ENCODE measurements around the gene LYPD1. TPM values are rescaled to one million over a fixed set of nuclear protein-coding genes. Genes with fewer than 3 reads are reported as not detected.

The LYPD1 gene
- polyA plus RNA-seq, 4 donors: 67.8 to 126 (median 98.1) TPM

GRCh38 chr2:132638313-132639040 is 31.5 kb downstream of the LYPD1 start:
- DNase-seq (ENCODE audit: low read depth in 4 of 4, low spot score in 2 of 4): no peak

DNA sequence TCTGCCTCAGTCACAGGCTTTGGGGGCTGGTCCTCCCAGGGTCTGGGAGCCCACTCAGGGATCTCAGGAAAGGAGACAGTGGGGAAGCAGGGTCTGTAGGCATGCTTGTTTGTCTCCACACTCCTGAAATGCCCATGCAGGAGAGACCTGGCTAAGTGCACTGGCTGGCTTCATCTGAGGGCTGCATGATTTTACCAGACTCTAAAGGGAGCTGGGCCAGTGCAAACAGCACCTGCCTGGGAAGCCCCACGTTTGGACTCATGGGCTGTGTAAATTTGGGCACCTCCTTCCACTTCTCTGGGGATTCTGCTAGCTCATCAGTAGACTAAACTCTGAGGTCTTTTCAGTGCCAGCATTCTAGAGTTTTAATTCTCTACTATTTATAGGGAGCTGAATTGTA is 33.7 kb downstream of the LYPD1 start:
- no peak for DNase-seq (ENCODE audit: low read depth in 4 of 4, low spot score in 2 of 4)

- DNase-seq (ENCODE audit: low read depth in 4 of 4, low spot score in 2 of 4): no peak
These were observed 36.4 kb downstream of the LYPD1 start for GRCh38 chr2:132633635-132634034.

DNA sequence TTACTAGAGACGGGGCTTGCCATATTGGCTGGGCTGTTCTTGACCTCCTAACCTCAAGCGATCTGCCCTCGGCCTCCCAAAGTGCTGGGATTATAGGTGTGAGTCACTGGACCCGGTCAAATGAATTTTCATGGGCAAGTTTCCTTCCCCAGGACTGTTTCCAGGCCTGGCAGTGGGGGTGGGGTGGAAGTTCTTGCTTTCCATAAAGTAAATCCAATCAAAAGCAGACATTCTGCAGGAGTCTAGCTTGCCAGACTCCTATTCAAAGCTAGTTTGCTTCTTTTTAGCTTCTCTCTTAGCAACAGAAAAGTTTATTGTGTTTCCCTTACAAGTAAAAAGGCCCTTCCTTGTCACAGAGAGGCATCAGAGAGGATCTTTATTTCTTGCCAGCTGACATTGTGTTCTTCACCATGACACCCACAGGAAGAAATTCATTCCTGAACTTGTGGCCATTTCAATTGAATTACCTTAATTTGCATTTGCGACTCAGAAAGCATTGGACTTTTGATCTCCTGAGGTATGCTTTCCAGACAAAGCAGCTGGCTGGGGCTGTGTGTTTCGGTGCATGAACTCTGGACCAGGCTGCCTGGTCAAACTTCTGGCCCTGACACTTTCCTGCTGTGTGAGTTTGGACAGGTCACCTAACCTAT is 37.9 kb downstream of the LYPD1 start:
- DNase-seq (ENCODE audit: low read depth in 4 of 4, low spot score in 2 of 4): no peak

DNA sequence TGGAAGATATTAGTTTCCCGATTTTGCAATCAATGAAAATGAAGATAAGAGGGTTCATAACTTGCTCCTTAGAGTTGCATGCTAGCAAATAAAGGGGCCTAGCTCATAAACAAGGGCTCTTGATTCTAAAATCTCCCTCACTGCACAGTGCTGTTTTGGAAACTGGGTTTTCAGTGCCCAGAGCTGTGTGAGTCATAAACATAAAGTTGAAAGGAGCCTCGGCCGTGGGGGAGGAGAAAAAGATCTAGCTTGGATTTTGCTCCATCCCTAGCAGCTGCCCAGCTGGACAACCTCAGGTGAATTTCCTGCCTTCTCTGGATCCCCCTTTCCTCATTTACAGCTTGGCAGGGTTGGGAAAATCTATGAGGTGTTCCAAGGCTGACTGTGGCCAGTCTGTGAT is 42.5 kb downstream of the LYPD1 start:
- no peak for DNase-seq (ENCODE audit: low read depth in 4 of 4, low spot score in 2 of 4)

- no peak for DNase-seq (ENCODE audit: low read depth in 4 of 4, low spot score in 2 of 4)
These were observed 46.7 kb downstream of the LYPD1 start for GRCh38 chr2:132623096-132623839.

DNA sequence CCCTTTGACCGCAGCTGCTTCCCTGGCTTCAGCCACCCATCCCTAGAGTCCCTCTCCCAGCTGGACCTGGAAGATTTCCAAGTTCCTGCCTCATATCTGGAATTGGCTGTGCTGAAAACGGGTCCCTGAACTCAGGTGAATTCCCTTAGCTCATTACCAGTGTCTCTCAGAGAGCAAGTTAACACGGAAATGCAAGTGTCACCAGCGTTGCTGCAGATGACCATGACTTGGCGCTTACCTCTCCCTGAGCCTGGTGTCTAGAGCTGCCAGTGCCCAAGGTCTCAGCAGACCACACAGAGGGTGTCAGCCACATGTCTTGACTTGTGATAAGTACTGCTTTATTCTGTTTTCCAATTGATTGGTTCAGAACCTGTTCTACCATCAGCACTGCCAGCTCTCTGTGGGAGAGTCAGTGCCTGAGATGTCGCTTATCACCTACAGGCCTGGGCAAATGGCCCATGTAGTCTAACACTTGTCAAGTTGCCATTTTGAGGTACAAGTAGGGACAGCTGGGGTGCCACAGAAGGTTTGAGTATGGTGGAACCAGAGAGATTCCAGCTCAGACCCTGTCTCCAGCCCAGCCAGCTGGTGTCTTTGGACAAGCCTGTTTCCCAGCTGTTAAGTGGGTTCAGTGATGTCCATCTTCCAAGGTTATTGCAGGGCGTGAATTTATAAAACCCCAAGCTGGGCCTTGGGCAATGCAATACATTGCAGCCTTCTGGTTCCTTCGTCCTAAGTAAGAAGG is 48.7 kb downstream of the LYPD1 start:
- no peak for DNase-seq (ENCODE audit: low read depth in 4 of 4, low spot score in 2 of 4)

DNA sequence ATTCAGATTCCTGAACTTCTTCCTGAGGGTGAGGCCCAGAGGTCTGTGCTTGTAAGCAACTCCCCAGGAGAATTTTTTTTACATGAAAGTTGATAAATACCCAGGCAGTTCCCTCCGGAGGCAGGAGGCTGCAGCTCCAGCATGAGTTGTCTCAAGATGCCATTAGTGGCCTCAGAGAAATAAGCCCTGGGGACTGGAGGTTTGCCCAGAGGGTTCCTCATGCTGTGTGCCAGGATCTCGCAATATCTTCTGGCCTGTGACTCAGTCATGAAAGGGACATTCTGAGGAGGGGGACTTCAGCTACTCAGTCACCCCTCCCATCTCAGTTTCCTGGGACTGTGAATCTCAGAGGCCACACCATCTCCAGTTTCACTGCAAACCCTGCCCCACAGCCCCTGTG is 49.9 kb downstream of the LYPD1 start:
- DNase-seq (ENCODE audit: low read depth in 4 of 4, low spot score in 2 of 4): no peak

DNA sequence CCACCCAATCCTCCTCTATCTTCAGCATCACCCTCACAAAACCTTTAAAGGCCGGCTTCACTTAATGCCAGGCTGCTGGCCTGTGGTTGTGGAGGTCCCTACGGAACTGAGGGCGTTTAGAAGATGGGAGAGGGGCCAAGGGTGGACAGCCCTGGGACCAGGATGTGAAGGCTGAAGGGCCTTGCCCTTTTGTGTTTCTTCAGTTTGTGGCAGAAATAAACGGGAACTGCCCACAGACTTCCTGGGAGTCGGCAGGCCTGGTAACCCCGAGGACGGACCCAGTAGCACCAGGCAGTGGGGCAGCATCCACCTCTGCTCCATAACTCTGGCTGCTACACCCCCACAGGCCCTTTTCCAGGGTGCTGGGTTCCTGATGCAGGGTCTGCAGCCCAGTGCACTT is 51.3 kb downstream of the LYPD1 start:
- no peak for DNase-seq (ENCODE audit: low read depth in 4 of 4, low spot score in 2 of 4)

DNA sequence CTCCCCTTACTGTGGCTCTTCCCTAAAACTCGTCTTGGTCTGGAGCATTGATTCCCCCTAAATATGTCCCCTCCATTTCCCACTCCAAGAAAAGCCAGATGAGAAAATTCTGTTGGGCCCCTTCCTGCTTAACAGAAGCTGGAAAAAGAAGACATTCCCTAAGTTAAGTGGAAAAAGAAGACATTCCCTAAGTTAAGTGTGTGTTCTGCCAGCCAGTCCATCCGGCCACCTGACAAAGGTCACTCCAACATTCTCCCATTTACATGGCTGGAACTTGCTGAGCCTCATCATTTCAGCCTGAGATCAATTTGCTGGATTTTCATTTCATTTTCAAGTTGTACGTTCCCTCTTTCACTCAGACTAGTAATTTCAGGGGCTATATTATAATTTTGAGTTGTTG is 52.0 kb downstream of the LYPD1 start:
- DNase-seq (ENCODE audit: low read depth in 4 of 4, low spot score in 2 of 4): no peak

- DNase-seq (ENCODE audit: low read depth in 4 of 4, low spot score in 2 of 4): no peak
These were observed 54.5 kb downstream of the LYPD1 start for GRCh38 chr2:132615329-132616085.

DNA sequence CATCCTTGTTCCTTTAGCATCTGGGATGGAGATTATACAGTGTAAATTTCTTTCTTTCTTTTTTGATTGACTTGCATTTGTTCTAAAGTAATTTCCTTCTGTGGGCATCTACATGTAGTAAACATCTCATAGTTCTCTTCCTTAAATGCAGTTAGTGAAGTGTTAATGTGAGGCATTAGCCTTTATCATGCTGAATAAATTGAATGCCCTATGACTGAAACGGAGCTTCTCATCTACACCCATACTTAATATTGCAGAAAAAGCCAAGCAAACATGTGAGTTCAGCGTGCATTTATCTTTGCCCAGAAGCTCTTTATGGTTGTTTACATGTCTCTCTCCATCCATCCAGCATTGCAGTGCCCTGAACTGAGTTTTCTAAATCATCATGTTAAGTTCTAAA is 58.3 kb downstream of the LYPD1 start:
- DNase-seq (ENCODE audit: low read depth in 4 of 4, low spot score in 2 of 4): no peak

GRCh38 chr2:132609101-132609890 is 60.7 kb downstream of the LYPD1 start:
- DNase-seq (ENCODE audit: low read depth in 4 of 4, low spot score in 2 of 4): no peak

DNA sequence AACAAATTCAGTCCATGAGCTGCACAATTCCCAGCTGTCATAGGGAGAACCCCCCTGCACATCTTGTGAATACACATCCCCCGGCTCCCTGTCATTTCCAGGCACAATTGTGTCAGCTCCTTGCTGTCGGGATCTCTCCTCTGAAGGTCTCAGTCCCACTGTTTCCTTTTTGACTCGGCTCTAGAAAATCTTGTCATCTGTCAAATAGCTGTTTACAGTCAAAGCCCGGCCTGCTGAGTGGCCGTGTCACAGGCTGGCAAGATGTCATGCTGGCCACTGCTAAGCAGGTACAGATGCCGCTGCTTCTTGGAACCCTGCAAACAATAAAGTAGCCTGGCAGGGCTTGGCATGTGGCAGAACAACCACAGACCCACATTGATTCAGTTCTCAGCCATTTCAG is 61.7 kb downstream of the LYPD1 start:
- DNase-seq (ENCODE audit: low read depth in 4 of 4, low spot score in 2 of 4): no peak

GRCh38 chr2:132607426-132608090 is 62.4 kb downstream of the LYPD1 start:
- no peak for DNase-seq (ENCODE audit: low read depth in 4 of 4, low spot score in 2 of 4)

- DNase-seq (ENCODE audit: low read depth in 4 of 4, low spot score in 2 of 4): no peak
These were observed 63.4 kb downstream of the LYPD1 start for GRCh38 chr2:132606649-132607048.

GRCh38 chr2:132605236-132606180 is 64.5 kb downstream of the LYPD1 start:
- DNase-seq (ENCODE audit: low read depth in 4 of 4, low spot score in 2 of 4): no peak

GRCh38 chr2:132604561-132604960 is 65.4 kb downstream of the LYPD1 start:
- DNase-seq (ENCODE audit: low read depth in 4 of 4, low spot score in 2 of 4): no peak

Data from left renal cortex interstitium (tissue), 4 donors.